ENCODE data around the gene GPR63. TPM values are rescaled to one million over a fixed set of nuclear protein-coding genes. Genes with fewer than 3 reads are reported as not detected.

The GPR63 gene
- total and polyA plus RNA-seq, 2 donors from 2014 or later, result 0.37 to 0.69 TPM

DNA sequence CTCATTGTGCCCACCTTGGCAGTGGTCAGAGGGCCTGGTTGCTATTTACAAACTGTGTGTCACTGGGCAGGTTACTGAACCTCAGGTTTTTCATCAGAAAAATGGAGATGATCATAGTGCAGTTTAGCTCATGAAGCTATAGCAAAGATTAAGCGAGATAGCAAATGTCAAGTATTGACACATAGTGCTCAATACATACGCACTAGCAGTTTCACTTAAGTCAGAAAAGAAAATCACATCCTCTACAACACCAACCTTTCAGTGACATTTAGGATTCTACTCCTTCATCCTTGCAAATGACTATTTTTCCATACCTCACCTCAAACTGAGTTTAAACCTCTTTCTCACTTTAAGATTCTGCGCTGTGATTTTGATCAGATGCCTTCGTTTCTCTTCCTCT, 16.2 kb downstream of the GPR63 start:
- Histone ChIP-seq H3K27me3 (ENCODE audit: control insufficient read depth, insufficient read depth, low read length) (no peaks in the 10 kb centered on the region), H3K27ac (ENCODE audit: low read depth in 2 of 2, low read length in 2 of 2) (no peak overlapping the region), H3K4me1 (ENCODE audit: control insufficient read depth in 2 of 3, insufficient read depth in 2 of 3, low read depth in 1 of 3, low read length in 3 of 3) (no peaks in the 10 kb centered on the region), H3K4me3 (ENCODE audit: low read length in 3 of 3) (no peak overlapping the region), H3K9ac (ENCODE audit: low read length in 3 of 3) (no peak overlapping the region), H3K9me3 (ENCODE audit: control insufficient read depth in 2 of 3, insufficient read depth in 1 of 3, low read length in 3 of 3) (no peaks in the 10 kb centered on the region), H3K36me3 (ENCODE audit: control insufficient read depth in 2 of 3, insufficient read depth in 3 of 3, low read length in 3 of 3) (no peaks in the 10 kb centered on the region)
- intact Hi-C loops (cut with DNase I), result no loop called here
- no peak for DNase-seq
- no peak for FAIRE-seq
- TF ChIP-seq, protein P1, sequence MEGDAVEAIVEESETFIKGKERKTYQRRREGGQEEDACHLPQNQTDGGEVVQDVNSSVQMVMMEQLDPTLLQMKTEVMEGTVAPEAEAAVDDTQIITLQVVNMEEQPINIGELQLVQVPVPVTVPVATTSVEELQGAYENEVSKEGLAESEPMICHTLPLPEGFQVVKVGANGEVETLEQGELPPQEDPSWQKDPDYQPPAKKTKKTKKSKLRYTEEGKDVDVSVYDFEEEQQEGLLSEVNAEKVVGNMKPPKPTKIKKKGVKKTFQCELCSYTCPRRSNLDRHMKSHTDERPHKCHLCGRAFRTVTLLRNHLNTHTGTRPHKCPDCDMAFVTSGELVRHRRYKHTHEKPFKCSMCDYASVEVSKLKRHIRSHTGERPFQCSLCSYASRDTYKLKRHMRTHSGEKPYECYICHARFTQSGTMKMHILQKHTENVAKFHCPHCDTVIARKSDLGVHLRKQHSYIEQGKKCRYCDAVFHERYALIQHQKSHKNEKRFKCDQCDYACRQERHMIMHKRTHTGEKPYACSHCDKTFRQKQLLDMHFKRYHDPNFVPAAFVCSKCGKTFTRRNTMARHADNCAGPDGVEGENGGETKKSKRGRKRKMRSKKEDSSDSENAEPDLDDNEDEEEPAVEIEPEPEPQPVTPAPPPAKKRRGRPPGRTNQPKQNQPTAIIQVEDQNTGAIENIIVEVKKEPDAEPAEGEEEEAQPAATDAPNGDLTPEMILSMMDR (IDR thresholded peaks at IDR 0.05; ENCODE audit: borderline replicate concordance, extremely low read depth, insufficient read depth), result no peak

DNA sequence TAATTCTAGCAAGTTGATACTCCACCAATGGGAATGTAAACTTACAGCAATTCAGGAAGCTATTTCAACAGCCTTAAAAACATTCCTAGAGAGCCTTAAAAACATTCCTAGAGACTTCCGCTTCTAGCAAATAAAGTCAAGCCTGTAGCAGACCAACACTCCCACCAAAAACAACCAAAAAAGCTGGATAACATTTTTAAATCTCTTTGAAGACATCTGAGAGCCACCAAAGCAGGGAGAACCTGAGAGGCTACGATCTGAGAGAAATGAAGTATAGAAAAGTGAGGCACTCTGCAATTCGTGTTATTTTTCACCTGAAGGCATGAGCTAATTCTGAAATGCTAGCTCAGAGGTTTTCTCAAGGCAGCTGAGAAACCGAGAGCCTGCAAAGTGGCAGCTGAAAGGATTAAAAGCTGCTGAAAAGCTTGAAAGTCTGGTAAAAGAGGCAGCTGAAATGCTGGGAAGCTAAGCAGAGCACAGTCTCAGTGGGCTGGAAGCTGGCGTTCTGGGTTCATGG, 20.9 kb downstream of the GPR63 start:
- no peaks in the 10 kb centered on the region for H3K36me3 ChIP-seq (ENCODE audit: control insufficient read depth in 2 of 3, insufficient read depth in 3 of 3, low read length in 3 of 3)
- no peaks in the 10 kb centered on the region for H3K4me1 ChIP-seq (ENCODE audit: control insufficient read depth in 2 of 3, insufficient read depth in 2 of 3, low read depth in 1 of 3, low read length in 3 of 3)
- H3K27me3 ChIP-seq (ENCODE audit: control insufficient read depth, insufficient read depth, low read length), result no peaks in the 10 kb centered on the region
- FAIRE-seq (no peak), DNase-seq (peak in 3 of 5 donors; percentile 24 to 59 (median 58))
- no peaks in the 10 kb centered on the region for H3K9me3 ChIP-seq (ENCODE audit: control insufficient read depth in 2 of 3, insufficient read depth in 1 of 3, low read length in 3 of 3)
- TF ChIP-seq, protein P1 (IDR thresholded peaks at IDR 0.05; ENCODE audit: borderline replicate concordance, extremely low read depth, insufficient read depth), result no peak
- intact Hi-C loops (cut with DNase I), result no loop called here
- peak overlapping the region in 1 of 3 donors; percentile 4 for H3K9ac ChIP-seq (ENCODE audit: low read length in 3 of 3)
- peak overlapping the region in 2 of 3 donors; percentile 27 to 33 for H3K4me3 ChIP-seq (ENCODE audit: low read length in 3 of 3)
- no peak overlapping the region for H3K27ac ChIP-seq (ENCODE audit: low read depth in 2 of 2, low read length in 2 of 2)

DNA sequence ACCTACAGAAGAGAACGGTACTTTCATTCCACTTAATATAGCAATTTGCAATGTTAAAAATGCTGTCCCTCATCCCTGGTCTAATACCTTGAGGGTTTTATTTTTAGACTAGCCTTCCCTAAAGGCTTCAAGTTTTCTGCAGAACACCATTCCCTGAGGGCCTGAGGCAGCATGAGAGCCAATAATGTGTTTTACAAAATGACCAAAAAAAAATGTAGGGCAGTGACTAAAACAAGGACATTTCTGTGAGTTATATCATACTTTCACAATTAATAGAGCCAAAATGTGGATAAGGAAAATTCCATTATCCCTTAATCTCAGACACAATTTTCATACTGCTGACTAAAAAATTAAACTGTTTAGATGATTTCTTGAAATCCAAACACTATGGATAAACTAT, 22.7 kb downstream of the GPR63 start:
- intact Hi-C loops (cut with DNase I), result no loop called here
- no peaks in the 10 kb centered on the region for H3K9me3 ChIP-seq (ENCODE audit: control insufficient read depth in 2 of 3, insufficient read depth in 1 of 3, low read length in 3 of 3)
- H3K4me1 ChIP-seq (ENCODE audit: control insufficient read depth in 2 of 3, insufficient read depth in 2 of 3, low read depth in 1 of 3, low read length in 3 of 3), result no peaks in the 10 kb centered on the region
- no peaks in the 10 kb centered on the region for H3K27me3 ChIP-seq (ENCODE audit: control insufficient read depth, insufficient read depth, low read length)
- H3K27ac ChIP-seq (ENCODE audit: low read depth in 2 of 2, low read length in 2 of 2), result no peak overlapping the region
- H3K9ac ChIP-seq (ENCODE audit: low read length in 3 of 3), result no peak overlapping the region
- H3K4me3 ChIP-seq (ENCODE audit: low read length in 3 of 3), result no peak overlapping the region
- no peak for DNase-seq
- FAIRE-seq, result no peak
- TF ChIP-seq, protein P1 (IDR thresholded peaks at IDR 0.05; ENCODE audit: borderline replicate concordance, extremely low read depth, insufficient read depth), result no peak
- no peaks in the 10 kb centered on the region for H3K36me3 ChIP-seq (ENCODE audit: control insufficient read depth in 2 of 3, insufficient read depth in 3 of 3, low read length in 3 of 3)
